Left kidney (tissue), 2 donors: ENCODE measurements around the gene ATP8A1. TPM values are rescaled to one million over a fixed set of nuclear protein-coding genes. Genes with fewer than 3 reads are reported as not detected.

Source experiments
- DNase-seq: peaks from one replicate; pipeline ENCODE4 v3.0.0-alpha.2; 2013
- polyA plus RNA-seq: library from polyadenylated mRNA; unstranded; fragments of 120-200 nt; gene quantifications from one replicate; pipeline ENCODE4 v1.2.1, GENCODE V29; 2013; ENCODE audit not compliant: insufficient read length

The ATP8A1 gene
- polyA plus RNA-seq, 1 donor, result 40.0 TPM

DNA sequence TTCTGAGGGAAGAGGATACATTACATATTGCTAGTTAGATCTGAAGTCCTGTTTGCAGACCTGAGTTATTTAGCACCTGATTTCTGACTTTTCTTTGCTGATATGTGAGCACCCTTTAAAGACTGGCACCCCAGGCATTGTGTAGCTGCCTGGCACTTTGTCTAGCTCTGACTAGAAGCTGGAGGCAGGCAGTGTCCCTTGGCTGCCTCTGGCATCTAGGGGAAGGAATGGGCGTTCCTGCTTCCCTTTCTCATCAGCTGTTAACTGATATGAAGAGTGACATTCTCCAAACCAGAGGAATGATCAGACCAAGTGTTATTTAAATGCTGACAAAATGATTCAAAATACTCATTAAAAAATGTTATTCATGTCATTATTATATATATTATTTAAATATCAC lies 289.9 kb downstream of the ATP8A1 start:
- no peak for DNase-seq

DNA sequence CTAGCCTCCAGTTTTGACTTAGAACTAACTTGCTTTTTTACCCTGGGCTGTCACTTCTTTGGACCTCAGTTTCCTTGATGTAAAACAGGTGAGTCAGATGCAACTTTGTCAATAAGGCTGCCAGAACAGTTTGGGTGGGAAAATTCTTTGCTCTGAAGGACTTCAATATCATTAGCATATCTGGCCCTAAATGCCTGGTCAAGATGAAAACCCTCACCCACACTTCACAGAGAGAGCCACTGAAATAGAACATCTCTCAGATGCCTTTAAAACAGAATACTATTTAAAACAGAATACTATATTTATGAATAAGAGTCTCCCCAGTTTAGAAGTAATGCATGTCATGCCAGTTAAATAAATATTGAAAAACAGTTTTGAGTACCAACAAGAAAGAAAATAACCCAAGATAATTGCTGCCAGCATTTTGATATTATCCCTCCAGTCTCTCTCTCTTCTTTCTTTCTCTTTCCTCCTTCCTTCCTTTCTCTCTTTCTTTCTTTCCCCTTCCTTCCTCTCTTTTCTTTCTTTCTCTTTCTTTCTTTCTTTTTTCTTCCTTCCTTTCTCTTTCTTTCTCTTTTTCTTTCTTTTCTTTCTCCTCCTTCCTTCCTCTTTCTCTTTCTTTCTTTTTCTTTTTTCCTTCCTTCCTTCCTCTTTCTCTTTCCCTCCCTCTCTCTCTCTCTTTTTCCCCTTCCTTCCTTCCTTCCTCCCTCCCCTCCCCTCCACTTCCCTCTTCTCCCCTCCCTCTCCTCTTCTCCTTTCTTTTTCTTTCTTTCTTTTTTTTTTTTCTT lies 292.4 kb downstream of the ATP8A1 start:
- DNase-seq, result no peak

DNA sequence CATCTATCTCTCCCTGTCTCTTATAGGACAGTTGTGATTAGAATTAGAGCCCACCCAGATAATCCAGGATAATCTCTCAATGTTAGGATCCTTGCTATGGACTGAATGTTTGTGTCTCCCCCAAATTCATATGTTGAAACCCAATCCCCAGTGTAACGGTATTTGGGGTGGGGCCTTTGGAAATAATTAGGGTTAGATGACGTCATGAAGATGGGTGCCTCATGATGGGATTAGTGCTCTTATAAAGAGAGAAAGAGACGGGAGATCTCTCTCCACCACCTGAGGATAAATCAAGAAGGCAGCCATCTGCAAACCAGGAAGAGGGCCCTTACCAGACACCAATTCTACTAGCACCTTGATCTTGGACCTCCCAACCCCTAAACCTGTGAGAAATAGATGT lies 293.3 kb downstream of the ATP8A1 start:
- DNase-seq, result no peak

DNA sequence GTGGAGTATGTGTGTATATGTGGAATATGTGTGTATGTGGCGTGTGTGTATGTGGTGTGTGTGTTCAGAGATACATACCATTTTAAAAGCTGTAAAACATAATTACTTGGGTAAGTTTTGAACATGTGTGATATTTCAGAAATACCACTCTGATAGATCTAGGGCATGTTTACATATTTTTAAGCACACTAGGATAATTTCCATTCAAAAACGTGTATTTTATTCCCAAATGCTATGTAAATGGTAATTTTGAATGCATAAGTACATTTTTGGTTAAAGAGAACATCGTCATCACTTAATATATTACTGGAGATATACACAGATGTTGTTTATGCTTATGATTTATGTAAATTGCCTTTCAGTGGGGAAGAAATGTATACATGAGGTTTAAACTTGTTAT lies 294.3 kb downstream of the ATP8A1 start:
- DNase-seq, result no peak

DNA sequence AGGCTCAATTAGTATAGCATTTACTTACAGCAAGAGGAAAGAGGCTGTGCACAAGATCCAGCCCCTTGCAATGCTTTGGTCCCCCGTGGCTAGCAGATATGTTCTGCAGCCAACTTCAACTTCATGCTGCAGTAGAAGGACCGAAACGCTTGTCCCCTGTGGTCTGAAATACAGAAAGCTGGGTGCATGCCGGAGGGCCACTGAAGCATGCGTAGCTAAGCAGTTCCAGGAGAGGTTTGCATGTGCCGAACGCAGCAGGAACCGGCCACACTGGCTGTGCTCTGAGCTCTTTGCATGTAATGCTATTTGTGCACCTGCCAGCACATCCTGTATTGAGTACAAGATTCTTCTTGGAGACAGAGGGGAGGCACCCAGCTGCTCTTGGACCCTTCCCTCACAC lies 295.4 kb downstream of the ATP8A1 start:
- no peak for DNase-seq

DNA sequence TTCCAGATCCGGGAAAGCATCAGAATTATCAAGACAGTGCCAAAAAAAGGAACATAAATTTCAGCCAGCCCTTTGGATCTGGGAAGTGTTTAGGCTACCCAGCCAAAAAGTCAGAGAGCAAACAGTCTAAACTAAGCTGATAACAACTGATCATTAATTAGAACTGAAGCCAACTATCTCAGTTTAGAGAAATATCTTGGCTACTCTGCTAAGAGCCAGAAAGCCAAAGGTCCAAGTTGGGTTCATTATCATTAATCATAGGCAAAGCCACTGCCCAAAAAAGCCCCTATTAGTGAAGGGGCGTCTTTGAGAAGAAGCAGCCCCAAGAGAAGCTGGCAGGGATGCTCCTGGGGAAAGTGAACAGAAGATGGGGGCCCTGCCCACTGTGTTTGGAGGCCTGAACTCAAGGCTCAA lies 296.6 kb downstream of the ATP8A1 start:
- DNase-seq, result no peak

DNA sequence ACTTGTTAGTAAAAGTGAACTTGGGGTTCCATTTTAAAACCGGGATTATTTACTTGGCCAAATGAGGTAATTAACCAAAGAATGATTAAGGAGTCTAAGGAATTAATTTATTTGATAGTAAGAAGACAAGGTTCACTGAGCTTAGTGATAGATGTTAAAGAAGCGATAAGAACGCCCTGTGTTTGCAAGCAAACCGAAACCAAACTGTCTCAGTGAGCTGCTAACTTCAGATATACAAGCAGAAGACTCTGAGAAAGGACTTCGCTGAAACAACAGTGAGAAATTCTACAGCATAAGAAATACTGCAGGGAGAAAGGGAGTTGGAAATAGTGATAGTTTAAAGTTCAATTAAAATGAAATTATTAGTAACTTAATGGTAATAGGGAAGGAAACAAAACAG lies 297.2 kb downstream of the ATP8A1 start:
- no peak for DNase-seq

Other genes starting within 250 kb of the ATP8A1 start
- gene GRXCR1, start 235.6 kb upstream of the ATP8A1 start, polyA plus RNA-seq, result not detected